BLaER1 (cell line): ENCODE results near the gene CACNA2D3.

Experiments
- H3K27ac ChIP-seq: shearing (Covaris generic); formaldehyde crosslinking; 2 replicates; pipeline ENCODE4 v1.8.1; 2022
- H3K27me3 ChIP-seq: shearing (Covaris generic); formaldehyde crosslinking; 2 replicates; pipeline ENCODE4 v1.8.1; 2022
- H3K36me3 ChIP-seq: shearing (Covaris generic); formaldehyde crosslinking; 2 replicates; pipeline ENCODE4 v1.8.1; 2022
- H3K4me1 ChIP-seq: shearing (Covaris generic); formaldehyde crosslinking; 2 replicates; pipeline ENCODE4 v1.8.1; 2022
- H3K4me2 ChIP-seq: shearing (Covaris generic); formaldehyde crosslinking; 2 replicates; pipeline ENCODE4 v1.8.1; 2022
- H3K4me3 ChIP-seq: shearing (Covaris generic); formaldehyde crosslinking; 2 replicates; pipeline ENCODE4 v1.8.1; 2022
- H3K9ac ChIP-seq: shearing (Covaris generic); formaldehyde crosslinking; 2 replicates; pipeline ENCODE4 v1.8.1; 2022
- H3K9me3 ChIP-seq: shearing (Covaris generic); formaldehyde crosslinking; 2 replicates; pipeline ENCODE4 v1.8.1; 2022
- H4K20me1 ChIP-seq: shearing (Covaris generic); formaldehyde crosslinking; 2 replicates; pipeline ENCODE4 v1.8.1; 2022
- Cebpa-rat ChIP-seq: shearing (Covaris generic); IDR thresholded peaks from 2 replicates; pipeline ENCODE4 v1.8.1; 2022

Gene CACNA2D3

DNA sequence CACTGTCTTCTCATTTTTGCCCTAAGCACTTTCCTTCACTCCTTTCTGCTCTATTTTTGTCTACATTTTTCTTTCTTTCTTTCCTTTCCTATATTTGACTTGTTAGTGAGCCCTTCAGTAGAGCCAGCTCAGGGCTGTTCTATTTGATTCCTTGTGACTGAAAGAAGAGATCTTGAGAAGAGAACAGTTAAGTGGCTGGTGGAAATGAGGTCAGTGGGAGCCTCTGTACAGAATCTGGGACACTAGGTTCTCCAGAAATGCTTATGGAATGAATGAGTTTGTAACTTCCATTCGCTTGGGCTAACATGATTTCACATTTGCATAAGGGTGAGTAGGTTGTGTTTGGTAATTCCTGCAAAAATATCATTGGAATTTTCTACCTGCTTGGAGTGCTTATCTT is 45.6 kb downstream of the CACNA2D3 start:
- no peaks in the 10 kb centered on the region for H3K36me3 ChIP-seq
- TF ChIP-seq Cebpa-rat = no peak
- no peak overlapping the region for H3K4me2 ChIP-seq

DNA sequence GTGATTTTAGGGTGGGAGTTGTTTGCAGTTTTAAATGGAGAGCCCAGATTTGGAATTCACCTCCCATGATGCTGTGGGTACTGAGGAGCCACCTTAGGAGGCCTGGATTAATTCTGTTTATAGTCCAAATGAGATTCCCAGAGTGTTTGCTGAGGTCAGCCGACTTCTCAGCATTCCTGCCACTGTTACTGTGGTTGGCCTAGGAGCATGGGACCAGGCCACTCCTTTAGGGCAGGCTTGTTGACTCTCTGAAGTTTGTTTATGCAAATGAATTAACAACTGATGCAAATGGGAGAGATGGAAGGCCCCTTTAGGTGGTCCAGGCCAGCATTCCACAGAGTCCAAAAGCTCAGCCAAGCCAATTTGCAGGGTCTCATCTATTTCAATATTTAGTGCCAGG is 46.1 kb downstream of the CACNA2D3 start:
- H3K4me1 ChIP-seq = no peaks in the 10 kb centered on the region
- H3K9me3 ChIP-seq = no peaks in the 10 kb centered on the region

More for the DNA sequence above, 45.6 kb downstream of the CACNA2D3 start:
- Histone ChIP-seq H3K27ac (no peak overlapping the region), H3K4me3 (no peak overlapping the region), H4K20me1 (no peaks in the 10 kb centered on the region), H3K4me1 (no peaks in the 10 kb centered on the region), H3K27me3 (no peaks in the 10 kb centered on the region), H3K9ac (no peak overlapping the region), H3K9me3 (no peaks in the 10 kb centered on the region)

DNA sequence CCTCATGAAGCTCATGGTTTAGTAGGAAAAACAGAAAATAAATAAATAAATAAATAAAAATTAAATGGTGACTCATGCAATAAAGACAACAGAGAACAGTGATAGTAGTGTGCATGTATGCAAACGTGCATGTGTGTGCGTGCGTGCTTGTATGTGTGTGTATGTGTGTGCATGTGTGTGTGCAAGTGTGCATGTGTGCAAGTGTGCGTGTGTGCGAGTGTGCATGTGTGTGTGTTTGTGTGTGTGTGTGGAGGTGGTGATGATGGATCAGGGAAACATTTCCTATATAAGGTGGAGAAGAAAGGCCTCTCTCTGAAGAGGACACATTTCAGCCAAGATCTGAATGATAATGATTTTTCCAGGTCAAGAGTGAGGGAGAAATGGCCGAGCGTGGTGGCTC is 47.2 kb downstream of the CACNA2D3 start:
- H3K9ac ChIP-seq = no peak overlapping the region
- no peaks in the 10 kb centered on the region for H3K4me1 ChIP-seq
- no peaks in the 10 kb centered on the region for H4K20me1 ChIP-seq
- H3K27ac ChIP-seq = no peak overlapping the region
- H3K27me3 ChIP-seq = no peaks in the 10 kb centered on the region
- no peak overlapping the region for H3K4me3 ChIP-seq
- H3K9me3 ChIP-seq = no peaks in the 10 kb centered on the region
- H3K36me3 ChIP-seq = no peaks in the 10 kb centered on the region
- no peak for TF ChIP-seq Cebpa-rat
- no peak overlapping the region for H3K4me2 ChIP-seq

More for the DNA sequence above, 46.1 kb downstream of the CACNA2D3 start:
- Histone ChIP-seq H4K20me1 (no peaks in the 10 kb centered on the region), H3K9ac (no peak overlapping the region), H3K27me3 (no peaks in the 10 kb centered on the region), H3K36me3 (no peaks in the 10 kb centered on the region), H3K4me3 (no peak overlapping the region), H3K4me2 (no peak overlapping the region), H3K27ac (no peak overlapping the region)
- TF ChIP-seq Cebpa-rat = no peak

DNA sequence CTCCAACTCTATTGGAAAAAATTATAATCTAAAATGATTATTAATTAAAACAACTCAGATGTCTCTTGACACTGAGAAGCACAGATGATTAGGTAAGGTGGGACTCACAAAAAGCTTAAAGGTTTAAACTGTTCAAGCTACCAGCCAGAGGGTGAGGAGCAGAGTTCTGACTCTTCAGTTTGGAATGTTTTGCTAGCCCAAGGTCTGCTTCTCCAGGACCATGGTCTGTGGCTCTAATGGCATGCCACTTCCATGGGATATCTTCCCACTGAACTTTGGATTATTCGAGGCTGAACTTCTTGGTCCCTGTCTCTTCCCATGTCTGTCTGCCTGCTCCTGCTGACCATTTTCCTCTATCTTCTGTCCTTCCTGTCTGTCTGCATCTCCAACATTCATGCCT is 49.2 kb downstream of the CACNA2D3 start:
- Histone ChIP-seq H3K9me3 (no peaks in the 10 kb centered on the region), H3K4me3 (no peak overlapping the region), H3K4me1 (no peaks in the 10 kb centered on the region), H3K36me3 (no peaks in the 10 kb centered on the region), H3K27ac (no peak overlapping the region), H3K4me2 (no peak overlapping the region), H3K9ac (no peak overlapping the region), H3K27me3 (no peaks in the 10 kb centered on the region), H4K20me1 (no peaks in the 10 kb centered on the region)
- TF ChIP-seq Cebpa-rat = no peak

DNA sequence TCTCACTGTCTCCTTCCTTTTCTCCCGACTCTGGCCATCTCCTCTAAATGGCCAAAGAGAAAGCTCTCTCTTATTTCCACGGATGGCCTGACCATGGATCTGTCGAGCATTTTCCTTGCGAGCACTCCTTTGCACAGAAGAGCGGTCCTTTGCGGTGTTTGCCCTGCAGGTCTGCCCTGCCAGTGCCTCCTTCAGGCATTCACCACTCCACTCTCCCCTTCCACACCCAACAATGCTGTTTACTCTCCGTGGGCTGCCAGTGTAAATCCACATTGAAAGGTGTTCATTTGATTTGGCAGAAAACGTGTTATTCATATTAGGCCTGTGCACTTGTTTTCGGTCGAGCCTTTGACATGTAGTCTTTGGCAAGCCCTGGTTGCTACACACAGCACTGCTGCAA is 49.6 kb downstream of the CACNA2D3 start:
- no peaks in the 10 kb centered on the region for H3K9me3 ChIP-seq
- H4K20me1 ChIP-seq = no peaks in the 10 kb centered on the region
- H3K27me3 ChIP-seq = no peaks in the 10 kb centered on the region
- H3K9ac ChIP-seq = no peak overlapping the region
- no peak overlapping the region for H3K4me2 ChIP-seq
- no peaks in the 10 kb centered on the region for H3K36me3 ChIP-seq
- no peak overlapping the region for H3K4me3 ChIP-seq
- no peak overlapping the region for H3K27ac ChIP-seq
- no peaks in the 10 kb centered on the region for H3K4me1 ChIP-seq
- TF ChIP-seq Cebpa-rat = no peak

DNA sequence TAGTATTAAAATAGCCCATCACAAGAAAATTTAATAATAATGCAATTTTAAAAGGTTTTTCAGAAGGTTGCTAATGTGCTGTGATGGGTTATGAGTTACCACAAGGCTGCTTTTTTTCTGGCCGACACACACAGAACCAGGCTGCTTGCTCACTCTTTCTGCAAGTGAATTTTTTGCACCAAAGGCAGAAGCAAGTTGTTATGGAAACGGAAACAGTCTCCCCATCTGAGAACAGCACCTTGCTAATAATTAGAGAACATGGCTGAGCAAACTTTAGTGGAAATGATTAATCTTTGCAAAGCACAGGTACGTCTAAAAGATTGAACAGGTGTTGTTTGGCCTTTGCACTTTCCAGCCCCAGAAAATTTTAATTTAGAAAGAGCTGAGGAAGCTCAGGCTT is 51.0 kb downstream of the CACNA2D3 start:
- no peak overlapping the region for H3K4me3 ChIP-seq
- no peak overlapping the region for H3K27ac ChIP-seq
- H4K20me1 ChIP-seq = no peaks in the 10 kb centered on the region
- no peak for TF ChIP-seq Cebpa-rat
- no peaks in the 10 kb centered on the region for H3K9me3 ChIP-seq
- H3K4me1 ChIP-seq = no peaks in the 10 kb centered on the region
- no peaks in the 10 kb centered on the region for H3K36me3 ChIP-seq
- H3K27me3 ChIP-seq = no peaks in the 10 kb centered on the region
- H3K9ac ChIP-seq = no peak overlapping the region
- H3K4me2 ChIP-seq = no peak overlapping the region

DNA sequence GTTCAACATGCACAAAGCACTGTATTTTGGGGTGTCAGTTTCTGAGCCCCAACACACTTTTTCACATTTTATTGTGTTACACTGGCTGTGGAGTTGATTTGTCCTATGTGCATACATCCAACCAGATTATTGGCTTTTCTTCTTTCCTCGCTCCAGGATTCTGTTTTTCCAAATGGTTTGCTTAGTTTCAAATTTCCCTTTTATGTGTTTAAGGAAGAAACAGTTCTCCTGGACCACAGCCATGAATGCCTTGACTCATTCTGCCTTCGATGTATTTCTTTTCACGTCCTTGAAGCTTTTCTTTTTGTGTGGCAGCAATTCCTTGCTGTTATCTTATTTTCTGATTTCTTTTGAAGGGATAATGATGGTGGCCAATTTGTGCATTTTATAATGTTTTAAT is 53.8 kb downstream of the CACNA2D3 start:
- no peaks in the 10 kb centered on the region for H4K20me1 ChIP-seq
- no peak for TF ChIP-seq Cebpa-rat
- H3K4me3 ChIP-seq = no peak overlapping the region
- no peaks in the 10 kb centered on the region for H3K9me3 ChIP-seq
- H3K27ac ChIP-seq = no peak overlapping the region
- no peaks in the 10 kb centered on the region for H3K27me3 ChIP-seq
- no peaks in the 10 kb centered on the region for H3K36me3 ChIP-seq
- H3K4me1 ChIP-seq = no peaks in the 10 kb centered on the region
- no peak overlapping the region for H3K9ac ChIP-seq
- H3K4me2 ChIP-seq = no peak overlapping the region

DNA sequence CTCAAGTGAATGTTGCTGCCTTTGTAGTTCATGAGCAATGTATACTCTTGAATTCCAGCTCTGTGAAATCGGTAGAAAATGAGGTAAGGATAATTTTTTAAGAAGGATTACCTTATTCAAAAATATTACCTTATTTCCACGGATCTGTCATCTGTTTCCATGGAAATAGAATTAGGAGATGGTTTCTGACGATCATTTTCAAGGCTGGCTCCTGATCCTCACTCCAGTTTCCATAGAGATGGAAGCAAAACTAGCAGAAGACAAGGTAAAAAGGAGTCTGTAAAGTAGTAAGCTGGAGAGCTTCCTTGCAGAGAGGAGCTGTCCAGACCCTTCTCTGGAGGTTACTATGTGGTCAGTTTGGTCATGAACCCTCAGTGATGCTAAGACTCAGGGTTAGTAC is 55.5 kb downstream of the CACNA2D3 start:
- TF ChIP-seq Cebpa-rat = no peak

DNA sequence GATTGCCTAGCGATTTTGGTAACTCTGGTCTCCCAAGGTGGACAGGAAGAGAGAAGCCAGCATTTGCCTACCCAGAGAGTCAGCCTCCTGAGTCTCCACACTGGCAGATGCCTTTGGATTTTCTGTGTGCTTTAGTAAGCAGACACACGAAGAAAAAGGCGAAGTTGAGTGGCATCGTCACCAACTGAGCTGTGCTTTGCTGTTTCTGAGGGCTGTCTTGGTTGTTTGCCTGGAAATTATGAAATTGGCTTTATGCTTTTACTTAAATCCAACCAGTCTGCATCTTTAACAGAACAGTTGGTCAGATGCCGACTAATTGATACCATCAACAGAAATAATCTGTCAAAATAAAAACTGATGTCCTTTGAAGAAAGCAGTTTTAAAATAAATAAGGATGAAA is 56.0 kb downstream of the CACNA2D3 start:
- TF ChIP-seq Cebpa-rat = no peak
- H3K27me3 ChIP-seq = no peaks in the 10 kb centered on the region

More for the DNA sequence above, 55.5 kb downstream of the CACNA2D3 start:
- H3K4me1 ChIP-seq = no peaks in the 10 kb centered on the region
- no peaks in the 10 kb centered on the region for H3K36me3 ChIP-seq
- H3K9ac ChIP-seq = no peak overlapping the region
- H3K27ac ChIP-seq = no peak overlapping the region
- no peaks in the 10 kb centered on the region for H3K9me3 ChIP-seq
- H3K27me3 ChIP-seq = no peaks in the 10 kb centered on the region
- no peaks in the 10 kb centered on the region for H4K20me1 ChIP-seq
- no peak overlapping the region for H3K4me2 ChIP-seq
- no peak overlapping the region for H3K4me3 ChIP-seq

DNA sequence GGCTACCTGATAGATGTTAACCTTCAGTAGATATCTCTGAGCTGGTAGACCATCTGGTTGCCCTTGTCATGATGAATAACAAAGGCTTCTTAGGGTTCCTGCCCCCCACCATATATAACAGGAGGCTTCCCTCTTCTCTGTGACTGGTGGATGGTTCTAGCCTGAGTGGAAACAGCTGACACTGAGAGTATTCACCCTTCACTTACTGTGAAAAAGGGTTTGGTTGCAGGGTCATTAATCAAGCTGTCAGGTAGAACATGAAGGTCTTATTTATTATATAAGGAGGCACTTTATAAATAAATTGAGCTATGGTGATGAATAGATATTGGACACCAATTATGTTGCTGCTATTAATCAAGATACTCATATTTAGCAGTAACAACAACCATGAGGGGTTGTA is 58.6 kb downstream of the CACNA2D3 start:
- Histone ChIP-seq H3K27me3 (no peaks in the 10 kb centered on the region), H3K4me2 (no peak overlapping the region), H3K27ac (no peak overlapping the region), H3K4me1 (no peaks in the 10 kb centered on the region), H4K20me1 (no peaks in the 10 kb centered on the region), H3K9ac (no peak overlapping the region), H3K4me3 (no peak overlapping the region), H3K9me3 (no peaks in the 10 kb centered on the region), H3K36me3 (no peaks in the 10 kb centered on the region)
- TF ChIP-seq Cebpa-rat = no peak

More for the DNA sequence above, 56.0 kb downstream of the CACNA2D3 start:
- H3K9ac ChIP-seq = no peak overlapping the region
- no peaks in the 10 kb centered on the region for H3K4me1 ChIP-seq
- no peak overlapping the region for H3K4me2 ChIP-seq
- H3K9me3 ChIP-seq = no peaks in the 10 kb centered on the region
- H4K20me1 ChIP-seq = no peaks in the 10 kb centered on the region
- no peak overlapping the region for H3K27ac ChIP-seq
- H3K4me3 ChIP-seq = no peak overlapping the region
- H3K36me3 ChIP-seq = no peaks in the 10 kb centered on the region

DNA sequence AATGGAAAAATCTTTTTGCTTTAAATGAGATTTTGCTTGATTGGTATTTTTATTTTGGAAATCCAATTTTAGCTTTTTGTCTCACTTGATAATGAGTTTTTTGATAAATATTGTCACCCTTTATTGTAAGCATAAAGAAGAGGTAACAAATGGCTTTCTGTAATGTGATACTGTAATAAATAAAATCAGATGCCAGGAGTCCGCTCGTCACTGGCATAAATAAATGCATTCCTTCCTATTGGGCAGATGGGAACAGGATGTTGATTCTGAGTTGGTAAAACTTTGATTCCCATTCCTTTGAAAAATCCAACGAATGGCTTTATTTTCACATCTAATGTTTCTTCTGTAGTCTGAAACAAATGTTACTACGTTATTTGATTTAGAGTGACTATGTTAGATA is 59.9 kb downstream of the CACNA2D3 start:
- H3K36me3 ChIP-seq = no peaks in the 10 kb centered on the region

More for the DNA sequence above, 59.9 kb downstream of the CACNA2D3 start:
- no peak overlapping the region for H3K9ac ChIP-seq
- no peaks in the 10 kb centered on the region for H3K27me3 ChIP-seq
- H3K4me3 ChIP-seq = no peak overlapping the region
- no peak for TF ChIP-seq Cebpa-rat
- H3K27ac ChIP-seq = no peak overlapping the region
- no peaks in the 10 kb centered on the region for H3K9me3 ChIP-seq
- no peaks in the 10 kb centered on the region for H3K4me1 ChIP-seq
- H4K20me1 ChIP-seq = no peaks in the 10 kb centered on the region
- no peak overlapping the region for H3K4me2 ChIP-seq
